Lower lobe of right lung (tissue), 2 donors: ENCODE data around the gene ILF3. TPM values are rescaled to one million over a fixed set of nuclear protein-coding genes. Genes with fewer than 3 reads are reported as not detected.

Experiments used
- ATAC-seq, 2 donors: fragments of 200-7000 bp; cut with Tn5 transposase; one replicate each; pipeline ENCODE4 v1.9.1; 2020 to 2022; ENCODE audit warnings: mild to moderate bottlenecking in 2 of 2, moderate library complexity in 2 of 2
- DNase-seq: peaks from one replicate; pipeline ENCODE4 v3.0.0-alpha.2; 2020
- H3K27ac ChIP-seq: fragments of 200-600 bp; one replicate; pipeline ENCODE4 v1.8.0; 2022
- H3K27me3 ChIP-seq: fragments of 200-600 bp; one replicate; pipeline ENCODE4 v1.8.0; 2022; ENCODE audit warnings: low read depth
- H3K36me3 ChIP-seq: fragments of 200-600 bp; one replicate; pipeline ENCODE4 v1.8.0; 2022; ENCODE audit warnings: mild to moderate bottlenecking
- H3K4me1 ChIP-seq: fragments of 200-600 bp; one replicate; pipeline ENCODE4 v1.8.0; 2022
- H3K4me3 ChIP-seq: fragments of 200-600 bp; one replicate; pipeline ENCODE4 v1.8.0; 2022; ENCODE audit warnings: mild to moderate bottlenecking
- H3K9me3 ChIP-seq: fragments of 200-600 bp; one replicate; pipeline ENCODE4 v1.8.0; 2022
- CTCF ChIP-seq: fragments of 200-600 bp; IDR thresholded peaks from one replicate; pipeline ENCODE4 v1.8.0; 2022; ENCODE audit warnings: antibody characterized with exemption, mild to moderate bottlenecking
- intact Hi-C: fragments of 100-400 bp; cut with DNase I; formaldehyde crosslinking; loops from one replicate; pipeline ENCODE4 v1.11.0; 2022
- total RNA-seq: library from RNA; stranded (reverse); fragmentation: NEBNext Ultra II Directional; extraction: Animal tissue kit (Norgen Biotek cat#: 25700); gene quantifications from one replicate; pipeline ENCODE4 v1.2.1, GENCODE V29; 2021
- donor health status: DM: no; HTN: yes; CAD: no; lungs with severe emphysema.

The ILF3 gene
- total RNA-seq, 1 donor from 2014 or later, result 175 TPM

- intact Hi-C loops, result no loop called here
- DNase-seq (no peak), ATAC-seq (peak; percentile 67 to 78)
- no peak for TF ChIP-seq CTCF
- H3K27ac ChIP-seq, result peak overlapping the region; percentile 67
- peaks cover 8% of the 10 kb centered on the region for H3K36me3 ChIP-seq
- H3K9me3 ChIP-seq, result no peaks in the 10 kb centered on the region
- H3K4me3 ChIP-seq, result peak overlapping the region; percentile 17
- H3K27me3 ChIP-seq, result no peaks in the 10 kb centered on the region
- H3K4me1 ChIP-seq, result peaks cover 52% of the 10 kb centered on the region
Observed at GRCh38 chr19:10617409-10618121, 36.6 kb upstream of the ILF3 start.

DNA sequence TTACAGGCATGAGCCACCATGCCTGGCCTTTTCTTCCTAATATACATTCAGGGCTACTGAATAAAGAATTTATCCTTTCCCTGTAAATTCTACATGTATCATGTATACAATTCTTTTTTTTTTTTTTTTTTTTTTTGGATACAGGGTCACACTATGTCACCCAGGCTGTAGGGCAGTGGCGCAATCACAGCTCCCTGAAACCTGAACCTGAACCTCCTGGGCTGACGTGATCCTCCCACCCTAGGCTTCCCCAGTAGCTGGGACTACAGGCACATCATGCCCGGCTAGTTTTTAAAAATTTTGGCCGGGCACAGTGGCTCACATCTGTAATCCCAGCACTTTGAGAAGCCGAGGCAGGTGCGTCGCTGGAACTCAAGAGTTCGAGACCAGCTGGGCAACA lies 35.3 kb upstream of the ILF3 start:
- no peak overlapping the region for H3K4me3 ChIP-seq
- intact Hi-C loops, result no loop called here
- H3K27me3 ChIP-seq, result no peaks in the 10 kb centered on the region
- DNase-seq, result no peak
- H3K27ac ChIP-seq, result peak overlapping the region; percentile 4
- ATAC-seq, result no peak
- no peaks in the 10 kb centered on the region for H3K9me3 ChIP-seq
- peaks cover 8% of the 10 kb centered on the region for H3K36me3 ChIP-seq
- H3K4me1 ChIP-seq, result peaks cover 48% of the 10 kb centered on the region
- TF ChIP-seq CTCF, result no peak

GRCh38 chr19:10620786-10621185 lies 33.4 kb upstream of the ILF3 start:
- ATAC-seq (no peak), DNase-seq (no peak)
- intact Hi-C loops, result no loop called here
- no peaks in the 10 kb centered on the region for H3K27me3 ChIP-seq
- TF ChIP-seq CTCF, result no peak
- H3K36me3 ChIP-seq, result peaks cover 8% of the 10 kb centered on the region
- no peaks in the 10 kb centered on the region for H3K9me3 ChIP-seq
- no peak overlapping the region for H3K4me3 ChIP-seq
- H3K27ac ChIP-seq, result no peak overlapping the region
- peaks cover 45% of the 10 kb centered on the region for H3K4me1 ChIP-seq

- Histone ChIP-seq H3K27me3 (no peaks in the 10 kb centered on the region), H3K27ac (no peak overlapping the region), H3K36me3 (peaks cover 10% of the 10 kb centered on the region), H3K4me1 (peaks cover 39% of the 10 kb centered on the region), H3K4me3 (no peak overlapping the region), H3K9me3 (no peaks in the 10 kb centered on the region)
- ATAC-seq (no peak), DNase-seq (no peak)
- intact Hi-C loops, result no loop called here
- no peak for TF ChIP-seq CTCF
Observed at GRCh38 chr19:10621966-10622365, 32.2 kb upstream of the ILF3 start.

DNA sequence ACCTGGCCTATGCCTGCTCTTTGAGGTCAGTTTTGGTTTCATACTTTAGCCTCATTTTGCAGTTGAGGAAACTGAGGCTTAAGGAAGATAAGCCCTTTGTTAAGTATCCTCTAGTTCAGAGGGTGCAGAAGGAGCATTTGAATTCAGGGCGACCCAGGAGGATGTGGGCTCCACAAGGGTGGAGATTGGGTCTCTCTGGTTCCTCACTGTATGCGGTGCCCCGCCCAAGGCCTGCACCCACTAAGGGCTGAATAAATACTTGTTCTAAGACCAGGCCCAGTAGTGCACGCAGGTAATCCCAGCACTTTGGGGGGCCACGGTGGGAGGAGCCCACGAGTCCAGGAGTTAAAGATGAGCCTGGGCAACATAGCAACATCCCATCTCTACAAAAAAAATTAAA lies 29.6 kb upstream of the ILF3 start:
- peak; percentile 39 to 48 for ATAC-seq

More for the DNA sequence above, 29.6 kb upstream of the ILF3 start:
- no peak for DNase-seq
- peaks cover 33% of the 10 kb centered on the region for H3K36me3 ChIP-seq
- intact Hi-C loops, result no loop called here
- TF ChIP-seq CTCF, result no peak
- H3K27me3 ChIP-seq, result no peaks in the 10 kb centered on the region
- H3K27ac ChIP-seq, result peak overlapping the region; percentile 90
- H3K4me1 ChIP-seq, result peaks cover 36% of the 10 kb centered on the region
- peak overlapping the region; percentile 71 for H3K4me3 ChIP-seq
- H3K9me3 ChIP-seq, result no peaks in the 10 kb centered on the region
